ENCODE measurements around the gene GLI3.

The GLI3 gene

DNA sequence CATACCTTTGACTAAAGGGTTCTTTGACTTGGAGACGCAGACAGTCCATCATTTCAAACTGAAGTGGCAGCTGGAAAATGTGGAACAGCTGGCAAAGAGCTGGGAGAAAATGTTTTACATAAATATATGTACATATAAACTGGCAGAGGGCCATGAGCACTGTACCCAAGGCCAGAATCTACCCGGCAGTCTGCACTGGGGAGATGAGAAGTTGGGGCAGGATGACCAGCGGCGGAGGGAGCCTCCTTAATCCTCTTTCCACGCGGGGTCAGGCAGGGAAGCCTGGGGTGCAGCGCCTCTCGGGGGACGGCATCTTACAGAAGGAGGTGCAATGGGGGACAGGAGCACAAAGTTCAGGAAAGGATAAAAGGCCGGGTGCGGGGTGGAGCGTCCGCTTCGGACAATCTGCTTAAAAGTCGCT is 1.3 kb downstream of the GLI3 start:
- peak in 1 of 2 experiments; percentile 1 for DNase-seq

DNA sequence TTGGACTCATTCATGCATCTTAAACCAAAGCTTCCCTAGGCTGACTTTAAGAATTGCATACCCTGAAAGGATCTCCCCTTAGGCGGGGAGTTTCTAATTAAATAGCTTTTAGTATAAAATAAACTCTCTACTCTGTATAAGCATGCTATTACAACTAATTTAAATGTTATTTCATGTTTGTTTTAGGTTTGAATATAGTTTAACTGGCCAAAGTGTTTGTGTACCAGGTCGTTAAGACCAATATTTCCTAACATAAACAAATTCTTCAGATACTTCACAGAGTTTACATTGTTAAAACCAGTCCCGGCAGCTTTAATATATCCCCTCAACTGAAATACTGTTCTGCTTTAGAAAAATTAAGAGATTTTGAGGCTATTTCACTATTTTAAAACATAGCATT is 2.3 kb downstream of the GLI3 start:
- DNase-seq = no peak

DNA sequence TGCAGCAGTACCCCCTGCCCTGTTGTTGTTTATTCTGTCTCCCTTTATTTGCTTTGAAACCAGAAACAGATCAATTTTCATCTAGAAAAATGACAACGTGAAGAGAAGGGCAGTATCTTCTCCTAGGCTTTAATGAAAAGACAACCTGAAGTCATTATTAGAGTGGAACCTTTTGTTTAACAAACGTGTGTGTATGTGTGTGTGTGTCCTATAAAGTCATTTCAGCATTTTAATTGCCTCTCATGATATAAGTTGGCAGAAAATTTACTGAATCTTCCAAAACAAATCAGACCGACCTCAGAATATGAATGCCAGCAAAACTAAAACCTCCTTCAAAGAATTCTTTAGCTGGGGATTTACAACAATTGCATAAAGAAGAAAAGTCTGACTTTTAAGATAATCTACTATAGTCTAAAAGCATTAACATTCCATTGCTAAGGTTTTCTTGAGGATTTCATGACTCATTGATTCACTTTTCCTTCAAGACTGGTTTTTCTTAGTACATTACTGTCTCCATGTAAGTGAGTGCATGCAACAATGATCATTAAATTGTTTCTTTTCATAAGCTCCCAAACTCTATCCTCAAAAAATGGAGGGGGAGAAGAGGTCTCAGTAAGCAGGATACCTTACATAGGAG is 3.2 kb downstream of the GLI3 start:
- DNase-seq = no peak

DNA sequence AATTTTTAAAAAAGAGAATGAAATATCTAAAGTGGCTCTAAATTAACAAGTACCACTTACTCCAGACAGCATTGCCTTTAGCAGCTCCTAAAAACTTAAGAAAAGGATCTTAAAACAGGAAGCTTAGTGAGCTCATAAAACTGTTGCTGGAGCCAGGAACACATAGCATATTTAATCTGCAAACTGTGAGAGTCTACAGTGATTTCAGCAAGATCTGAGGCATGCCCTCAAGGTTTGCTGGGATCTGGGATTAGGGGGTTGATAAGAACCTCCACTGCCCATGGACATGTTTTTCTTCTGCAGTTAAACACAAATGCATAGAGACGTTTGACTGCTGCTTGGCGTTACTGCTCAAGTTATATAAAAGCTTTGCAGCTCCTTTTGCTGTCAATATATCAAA is 3.8 kb downstream of the GLI3 start:
- DNase-seq = no peak

DNA sequence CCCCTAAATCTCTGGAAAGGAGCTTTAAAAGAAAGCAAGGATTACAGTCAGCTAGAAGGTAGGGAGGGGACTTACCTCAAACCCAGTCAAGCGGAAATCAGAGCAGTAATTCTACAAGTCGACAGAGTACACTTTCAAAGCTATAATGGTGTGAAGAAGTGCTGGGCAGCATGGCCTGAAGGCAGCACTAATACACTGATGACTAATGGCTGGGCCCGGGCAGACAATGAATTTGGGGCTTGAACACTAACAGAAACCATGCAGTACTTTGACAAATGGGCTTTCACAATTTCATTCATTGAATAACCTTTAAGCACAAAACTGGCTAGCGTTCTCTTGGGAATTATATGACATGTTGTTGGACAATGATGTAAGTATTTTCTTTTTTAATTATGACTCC is 4.7 kb downstream of the GLI3 start:
- no peak for DNase-seq

DNA sequence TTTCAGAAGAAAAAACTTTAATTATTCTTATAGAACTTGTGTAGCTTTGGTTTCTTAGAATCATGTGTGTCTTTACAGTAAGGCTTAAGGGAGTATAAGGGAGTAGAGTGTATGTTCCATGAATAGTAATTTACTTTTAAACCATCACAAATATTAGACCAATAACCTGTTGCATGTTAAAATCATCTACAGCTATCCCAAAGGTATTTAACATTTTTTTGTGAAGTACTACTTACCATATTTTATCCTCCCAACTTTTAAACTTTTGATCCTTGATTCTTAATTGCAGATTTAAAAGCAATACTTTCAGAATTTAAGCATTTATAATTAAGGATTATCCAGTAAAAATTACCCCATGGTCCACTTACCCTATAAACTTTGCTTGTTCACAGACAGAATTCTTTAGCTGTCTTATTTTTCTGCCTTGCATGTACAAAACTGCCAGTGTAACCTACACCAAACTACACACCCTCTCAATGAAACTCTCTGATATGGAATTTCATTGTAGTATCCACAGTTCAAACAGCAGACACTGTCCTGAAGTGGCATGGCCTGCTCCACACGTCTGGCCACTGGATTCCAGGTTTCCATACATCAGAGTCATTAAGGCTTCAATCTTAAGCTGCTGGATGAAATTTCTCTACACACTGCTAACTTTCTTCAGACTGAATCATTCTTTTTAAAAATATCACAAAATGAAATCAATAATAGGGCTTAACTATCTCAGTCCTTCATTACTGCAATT is 5.8 kb downstream of the GLI3 start:
- DNase-seq = no peak

DNA sequence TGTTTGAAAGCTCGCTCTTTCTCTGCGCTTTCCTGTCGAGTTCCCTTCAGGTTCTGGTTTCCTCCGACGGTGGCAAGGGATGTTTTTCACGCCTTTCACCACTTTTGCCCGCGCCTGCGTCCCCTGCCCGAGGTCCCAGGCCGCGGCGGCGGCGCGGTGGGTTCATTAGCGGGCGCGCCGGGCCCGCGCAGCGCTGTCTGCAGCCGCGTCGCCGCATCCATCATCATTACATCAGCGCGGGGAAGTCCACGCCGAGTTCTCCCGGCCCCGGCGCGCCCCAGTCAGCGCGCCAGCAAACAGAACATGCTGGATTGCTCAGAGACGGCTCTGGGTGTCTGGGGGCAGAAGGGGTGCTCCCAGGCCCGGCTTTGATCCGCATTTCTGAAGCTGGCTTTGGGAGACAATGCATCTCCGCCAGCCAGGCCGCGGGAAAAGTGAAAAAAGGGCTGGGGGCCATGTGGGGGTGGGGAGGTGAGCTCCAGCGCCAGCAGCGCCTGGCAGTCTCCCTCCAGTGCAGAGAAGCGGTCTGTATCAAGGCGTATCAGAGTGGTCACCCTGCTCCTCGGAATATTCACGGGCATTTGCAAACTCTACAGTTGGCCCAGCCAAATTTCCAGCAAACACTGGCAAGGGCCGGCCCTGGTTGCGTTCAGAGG is 8.9 kb downstream of the GLI3 start:
- DNase-seq = no peak

DNA sequence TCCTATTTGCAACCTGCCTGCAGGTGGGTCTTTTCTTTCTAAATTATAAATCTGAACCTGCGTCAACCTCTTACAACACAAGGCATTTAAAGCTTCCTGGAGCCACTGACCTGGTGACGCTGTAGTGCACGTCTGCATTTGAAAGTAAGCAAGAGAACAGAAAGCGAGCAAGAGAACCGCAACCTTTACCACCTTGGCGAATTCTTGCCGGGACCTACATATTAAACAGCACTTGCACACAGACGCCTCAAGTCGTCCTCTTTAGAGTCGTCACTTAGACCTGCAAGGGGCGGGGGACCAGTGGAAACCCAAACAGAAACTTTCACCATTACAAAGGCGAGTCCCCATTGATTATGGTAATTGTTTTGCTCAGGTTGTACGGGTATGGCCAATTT is 9.5 kb downstream of the GLI3 start:
- no peak for DNase-seq

DNA sequence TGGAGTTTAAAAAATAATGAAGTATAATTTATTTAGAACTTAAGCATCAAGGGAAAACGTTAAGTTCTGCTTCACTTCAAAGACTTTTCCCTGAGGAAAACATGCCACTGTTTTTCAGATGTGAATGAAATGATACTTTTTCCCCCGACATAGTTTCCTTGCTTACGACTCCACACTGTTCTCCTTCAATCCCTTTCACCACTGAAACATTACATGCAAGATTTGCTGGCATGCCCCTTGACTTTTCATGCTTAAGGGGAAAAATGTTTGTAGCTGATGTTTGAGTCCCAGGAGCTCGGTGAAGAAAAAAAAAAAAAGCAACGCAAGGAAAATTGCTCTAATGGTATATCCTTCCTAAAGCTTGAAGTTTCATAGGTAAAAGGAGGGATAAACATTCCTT is 10.0 kb downstream of the GLI3 start:
- no peak for DNase-seq

DNA sequence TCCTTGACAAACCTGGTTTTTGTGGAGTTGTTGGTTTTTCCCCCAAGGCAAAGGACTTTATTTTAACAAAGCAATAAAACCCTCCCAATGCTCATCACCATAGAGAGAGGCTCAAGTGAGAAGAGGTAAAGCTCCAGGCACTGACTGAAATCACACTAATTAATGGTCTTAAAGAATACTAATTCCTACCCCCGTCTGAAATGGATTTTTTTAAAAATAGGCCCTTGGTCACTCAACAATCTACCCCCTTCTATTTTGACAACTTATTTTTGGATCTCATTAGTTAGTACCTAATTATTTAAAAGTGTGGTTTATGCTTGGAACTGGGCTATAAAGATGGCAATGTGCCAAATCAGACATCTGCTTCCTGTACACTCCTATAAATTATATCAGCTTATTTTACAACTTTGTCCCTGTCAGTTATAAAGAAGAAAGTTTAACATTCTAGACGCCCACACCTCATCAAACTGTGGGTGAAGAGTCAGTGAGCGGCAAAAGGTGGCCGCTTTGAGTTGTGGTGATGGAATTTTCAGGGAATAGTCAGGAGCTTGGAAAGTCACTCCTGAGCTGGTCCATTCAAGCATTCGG is 10.6 kb downstream of the GLI3 start:
- no peak for DNase-seq

DNA sequence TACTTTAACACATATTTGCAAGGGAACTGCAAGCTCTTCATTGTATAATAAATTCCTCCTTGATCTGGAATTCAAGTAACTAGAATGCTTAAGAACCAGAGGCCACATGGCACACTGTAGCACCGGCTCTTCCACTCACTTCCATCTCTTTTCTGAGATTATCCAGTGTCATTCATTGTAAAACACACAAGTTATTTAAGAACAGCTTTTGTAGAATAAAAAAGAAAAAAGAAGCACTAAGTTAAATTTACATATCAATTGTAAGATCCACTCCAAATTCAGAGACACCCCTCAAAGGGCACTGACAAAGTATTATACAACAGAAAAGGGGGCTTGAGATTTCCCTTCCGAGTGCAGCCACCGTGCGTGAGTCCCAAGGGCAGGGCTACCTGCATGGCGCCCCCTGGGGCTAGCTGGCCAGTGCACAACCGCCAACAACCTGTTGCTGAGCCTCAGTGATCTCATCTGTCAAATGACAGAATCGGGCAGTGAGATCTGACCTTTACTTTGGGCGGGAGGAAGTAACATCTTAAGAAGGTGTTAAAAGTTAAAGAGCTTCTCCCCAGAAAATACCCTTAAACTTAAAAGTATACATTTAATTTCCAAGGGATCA is 12.5 kb downstream of the GLI3 start:
- no peak for DNase-seq

DNA sequence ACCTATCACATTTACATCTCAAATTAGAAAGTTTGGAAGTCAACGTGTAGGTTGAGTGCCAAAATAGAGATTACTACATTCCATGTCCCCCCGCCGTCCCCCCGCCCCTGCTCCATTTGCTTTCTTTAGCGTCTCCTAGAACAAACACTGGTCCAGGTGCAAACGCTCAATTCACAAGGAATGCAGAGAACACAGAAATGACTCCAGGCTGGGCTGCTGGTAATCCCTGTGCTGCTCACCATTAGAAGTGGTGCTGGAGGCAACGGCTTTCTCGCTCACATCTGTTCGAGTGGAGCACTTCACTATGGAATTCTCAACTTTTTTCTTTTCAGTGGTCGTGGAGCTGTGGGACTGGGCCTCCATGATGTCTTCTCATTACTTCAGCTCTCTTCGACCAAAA is 14.1 kb downstream of the GLI3 start:
- DNase-seq = no peak

DNA sequence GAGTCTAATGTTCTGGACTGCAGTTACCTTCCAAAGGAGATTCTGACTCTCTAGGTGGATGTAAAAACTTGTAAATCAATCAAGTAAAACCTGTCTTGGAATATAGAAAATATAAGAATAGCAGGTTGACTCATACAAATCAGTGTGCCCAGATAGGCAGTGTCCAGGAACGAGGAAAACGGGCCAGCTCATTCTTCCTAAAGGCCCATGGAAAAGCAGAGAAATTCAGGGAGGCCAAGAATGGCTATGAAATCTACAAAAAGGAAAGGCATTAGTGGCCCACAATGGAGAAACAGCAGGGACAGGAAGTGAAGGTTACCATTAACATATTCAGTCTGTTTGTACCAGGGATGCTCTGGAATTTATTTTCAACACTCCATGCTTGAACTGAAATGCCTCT is 14.9 kb downstream of the GLI3 start:
- DNase-seq = no peak

DNA sequence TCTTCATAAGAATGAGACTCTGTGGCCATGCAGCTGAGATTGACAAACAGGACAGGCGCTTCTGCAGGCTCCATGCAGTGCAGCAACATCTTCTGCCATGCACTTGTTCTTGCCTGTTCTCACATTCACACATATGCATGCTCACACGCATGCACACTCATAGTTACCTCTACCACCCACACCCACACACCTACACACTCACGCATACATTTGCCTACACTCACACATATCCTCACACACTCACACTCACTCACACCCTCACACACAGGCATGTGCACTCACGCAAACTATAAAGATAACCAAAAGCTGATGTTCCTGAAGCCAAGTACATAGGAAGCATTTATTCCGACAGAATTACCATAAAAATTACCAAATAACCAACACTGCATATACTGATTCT is 15.7 kb downstream of the GLI3 start:
- DNase-seq = no peak

DNA sequence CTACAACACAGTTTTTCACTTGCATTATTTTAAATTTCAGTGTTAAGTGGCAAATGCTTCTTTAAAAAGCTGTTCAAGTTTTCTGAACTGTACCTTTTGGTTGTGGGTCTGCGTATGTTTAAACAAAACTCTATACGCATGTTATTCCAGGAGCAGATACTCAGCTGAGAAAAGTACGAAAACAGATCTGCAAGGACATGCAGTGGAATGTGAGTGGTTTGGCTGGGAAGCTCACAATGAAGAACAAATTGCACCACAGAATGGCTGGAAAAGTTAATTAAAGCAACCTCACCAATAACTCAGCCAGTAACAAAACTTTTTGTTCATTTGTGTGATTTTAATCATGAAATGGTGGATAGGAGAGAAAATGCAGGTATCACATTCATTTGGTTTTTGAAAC is 17.6 kb downstream of the GLI3 start:
- DNase-seq = no peak

DNA sequence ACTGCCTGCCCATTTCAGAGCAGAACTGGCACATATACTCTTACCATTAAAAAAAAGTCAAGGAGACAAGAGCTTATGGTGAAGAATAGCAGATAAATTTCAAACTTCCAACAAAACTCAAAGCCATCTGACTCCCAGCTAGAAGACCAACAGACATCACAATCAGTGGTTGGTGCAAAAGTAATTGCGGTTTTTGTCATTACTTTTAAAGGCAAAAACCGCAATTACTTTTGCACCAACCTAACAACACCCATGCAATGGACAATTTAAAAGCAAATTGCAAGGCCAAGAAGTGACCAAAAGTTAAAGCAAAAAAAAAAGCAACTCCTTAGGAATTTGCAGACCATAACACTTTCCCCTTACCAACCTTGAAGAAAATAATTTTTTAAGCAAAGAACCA is 18.8 kb downstream of the GLI3 start:
- no peak for DNase-seq

DNA sequence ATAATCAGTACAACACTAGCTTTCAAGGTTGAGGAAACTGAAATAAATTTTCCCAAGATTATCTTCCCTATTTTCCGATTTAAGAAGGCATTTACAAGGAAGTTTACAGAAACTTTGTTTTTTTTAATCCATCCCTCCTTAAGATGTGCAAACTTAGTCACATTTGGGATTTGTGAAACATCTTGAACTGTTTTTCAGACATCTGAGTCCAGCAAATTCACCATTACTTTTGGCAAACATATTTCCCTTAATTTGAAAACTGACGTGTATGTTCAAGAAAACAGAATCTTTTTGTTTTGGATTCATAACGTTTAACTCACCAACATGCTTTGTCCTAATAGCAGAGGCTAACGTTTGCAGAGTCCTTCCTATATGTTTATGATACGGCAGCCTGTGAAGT is 19.5 kb downstream of the GLI3 start:
- DNase-seq = no peak

DNA sequence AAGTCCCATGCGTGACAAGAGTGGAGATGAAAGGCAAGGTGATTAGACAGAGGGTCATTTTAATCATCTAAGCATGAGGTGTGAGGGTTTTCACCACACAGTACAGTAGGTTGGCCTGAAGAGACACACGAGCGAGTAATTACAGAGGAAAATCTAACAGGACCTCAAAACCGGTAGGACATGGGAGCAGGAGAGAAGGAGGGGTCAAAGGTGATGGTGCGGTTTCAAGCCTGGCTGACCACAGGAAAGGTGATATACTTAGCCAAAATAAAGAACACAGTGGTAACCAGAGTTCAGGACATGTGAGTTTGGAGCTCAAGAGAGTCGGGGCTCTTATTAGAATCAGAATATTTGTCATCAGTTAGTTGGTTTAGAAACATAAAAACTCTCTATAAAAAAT is 20.0 kb downstream of the GLI3 start:
- no peak for DNase-seq

DNA sequence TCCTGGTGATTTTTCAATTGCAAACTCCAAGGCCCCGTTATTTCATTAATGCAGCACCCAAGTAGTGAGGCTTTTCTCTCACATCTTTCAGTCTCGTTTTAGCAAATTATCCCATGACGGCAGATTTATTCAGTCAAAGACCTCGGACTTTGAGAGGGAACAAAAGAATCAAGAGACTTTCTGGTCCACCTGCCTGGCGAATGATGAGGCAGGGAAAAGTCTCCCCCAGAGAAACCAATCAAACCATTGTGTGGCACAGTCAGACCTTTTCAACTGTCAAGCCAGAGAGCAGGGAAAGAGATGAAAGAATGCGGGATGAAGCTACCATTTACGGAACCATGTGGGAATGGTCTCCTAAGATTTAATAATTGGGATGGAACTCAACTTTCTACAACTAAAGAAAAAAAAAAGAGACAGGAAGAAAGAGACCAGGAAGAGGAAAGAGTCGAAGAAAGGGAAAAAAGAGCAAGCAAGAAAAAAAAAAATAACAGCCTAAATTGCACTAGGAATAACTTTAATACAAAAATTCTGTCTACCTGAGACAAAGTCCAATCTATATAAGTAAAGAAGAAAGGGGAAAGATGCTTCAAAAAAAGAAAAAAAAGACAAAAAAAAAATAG is 22.8 kb downstream of the GLI3 start:
- no peak for DNase-seq

DNA sequence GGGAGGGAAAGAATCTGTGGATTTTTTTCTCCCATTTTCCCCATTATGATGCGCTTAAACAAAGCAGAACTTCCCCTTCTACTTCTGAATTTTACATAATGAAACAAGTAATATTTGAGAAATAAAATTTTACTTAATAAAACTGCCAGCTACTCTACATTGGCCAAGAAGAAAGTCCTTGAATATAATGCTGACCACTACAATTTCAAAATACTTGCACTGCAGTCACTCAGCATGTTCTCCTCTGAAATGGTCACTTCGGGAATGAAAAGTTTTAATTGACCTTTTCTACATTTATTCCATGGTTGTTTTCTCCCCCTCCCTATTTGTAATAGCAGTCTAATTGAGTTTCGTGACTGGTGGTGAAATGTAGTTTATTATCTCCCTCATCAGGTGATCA is 23.9 kb downstream of the GLI3 start:
- DNase-seq = no peak

DNA sequence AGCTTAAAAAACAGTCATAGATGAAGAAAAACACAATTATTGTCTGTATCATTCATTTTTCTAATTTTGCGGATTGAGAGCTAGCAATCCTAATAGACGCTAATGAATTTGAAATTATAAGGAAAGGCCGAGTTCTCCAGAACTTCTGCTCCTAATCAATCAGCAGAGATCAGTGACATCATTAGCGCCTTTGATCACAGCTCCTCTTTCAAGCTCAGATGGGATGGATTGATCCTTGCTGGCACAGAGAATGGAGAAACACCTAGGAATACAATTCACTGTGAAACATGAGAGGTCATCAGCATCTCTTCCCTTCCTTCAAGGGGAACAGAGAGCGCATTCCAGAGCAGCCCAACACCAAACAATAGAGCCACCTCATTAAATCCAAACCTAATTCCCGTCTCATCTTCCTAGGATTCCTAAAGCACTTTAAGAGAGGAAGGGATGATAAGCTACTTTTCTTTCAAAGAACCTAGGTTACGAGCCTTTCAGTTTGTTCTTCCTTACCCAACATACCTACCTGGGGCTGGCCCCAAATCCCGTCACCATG is 24.4 kb downstream of the GLI3 start:
- DNase-seq = no peak

DNA sequence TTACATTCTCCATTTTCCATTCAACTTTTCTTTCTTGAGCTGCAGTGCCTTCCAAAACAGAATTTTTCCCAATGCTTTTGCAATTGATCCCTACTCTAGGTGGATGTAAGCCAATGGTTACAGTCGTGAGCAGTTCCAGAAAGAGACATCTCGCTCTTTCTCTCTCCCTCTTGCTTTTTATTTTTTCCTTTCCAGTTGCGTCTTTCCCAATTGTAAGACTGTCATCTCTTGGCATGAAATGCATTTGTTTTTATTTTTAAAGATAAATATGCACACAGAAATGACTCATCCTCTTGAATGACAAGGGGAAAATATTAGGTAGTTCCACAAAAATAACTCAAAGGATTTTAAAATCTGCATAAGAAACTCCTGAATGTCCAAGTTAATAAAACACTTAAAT is 25.1 kb downstream of the GLI3 start:
- no peak for DNase-seq

DNA sequence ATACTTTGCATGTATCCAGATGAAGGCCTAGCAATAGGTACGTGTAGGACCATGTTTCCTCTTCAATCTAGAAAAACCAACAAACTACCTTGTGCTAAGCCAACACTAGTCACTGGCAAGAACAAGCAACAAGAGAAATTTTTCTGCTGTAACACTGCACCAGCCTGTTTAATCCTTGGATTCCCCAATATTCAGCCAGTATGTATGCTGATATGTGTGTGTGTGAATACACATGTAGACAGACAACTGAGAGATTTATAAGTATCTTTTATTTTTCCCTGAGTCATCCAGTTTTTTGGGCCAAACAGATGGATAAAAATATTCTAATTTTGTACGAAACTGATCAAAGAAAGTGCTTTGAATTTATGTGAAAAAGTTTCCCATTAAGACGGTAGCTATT is 26.2 kb downstream of the GLI3 start:
- no peak for DNase-seq

Data from NCI-H524 (cell line).